AG09309 (cell line): Measurements from ENCODE around the gene CETN1.

Source experiments
- DNase-seq: peaks from one replicate; pipeline ENCODE4 v3.0.0-alpha.2; 2010; ENCODE audit warnings: low read depth
- H3K4me3 ChIP-seq: 2 replicates; pipeline ENCODE4 v1.5.1; 2011; ENCODE audit warnings: mild to moderate bottlenecking, low read depth, low read length, moderate library complexity; ENCODE audit not compliant: control insufficient read depth
- CTCF ChIP-seq: IDR thresholded peaks from 2 replicates; pipeline ENCODE4 v1.5.1; 2011; ENCODE audit warnings: mild to moderate bottlenecking, low read depth, low read length, inconsistent platforms; ENCODE audit not compliant: insufficient read depth, control insufficient read depth; ENCODE audit errors: missing control alignments

The CETN1 gene

DNA sequence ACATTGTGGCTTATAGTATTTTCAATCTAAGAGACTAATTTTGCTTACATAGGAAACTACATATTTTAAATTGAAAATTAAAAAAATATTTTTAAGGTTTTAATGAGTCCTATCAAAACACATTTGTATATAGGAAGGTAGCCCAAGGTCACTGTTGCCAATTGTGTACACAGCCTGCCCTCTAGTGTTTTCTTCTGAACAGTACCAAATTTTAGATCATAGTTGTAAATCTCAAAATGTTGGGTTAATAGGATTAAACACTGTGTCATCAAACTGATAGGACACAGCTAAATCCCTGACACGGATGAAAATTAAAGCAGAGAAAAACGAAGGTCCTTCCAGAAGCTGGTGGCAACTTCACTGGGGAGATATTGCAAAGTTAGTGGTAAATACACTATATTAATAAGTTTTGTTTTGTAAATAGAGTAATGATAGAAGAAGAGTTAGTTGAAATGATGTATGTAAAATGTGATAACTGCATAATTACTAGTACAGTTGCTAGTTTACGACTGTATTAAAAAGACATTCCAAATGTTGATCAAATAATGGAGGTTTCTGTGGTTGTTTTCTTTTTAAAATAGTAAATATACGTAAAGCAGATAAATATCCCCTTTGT is 36.3 kb downstream of the CETN1 start:
- TF ChIP-seq CTCF, result peak; percentile 69
- H3K4me3 ChIP-seq, result no peak overlapping the region
- no peak for DNase-seq

GRCh38 chr18:617970-618504 is 37.9 kb downstream of the CETN1 start:
- DNase-seq, result no peak
- H3K4me3 ChIP-seq, result no peak overlapping the region
- TF ChIP-seq CTCF, result no peak

DNA sequence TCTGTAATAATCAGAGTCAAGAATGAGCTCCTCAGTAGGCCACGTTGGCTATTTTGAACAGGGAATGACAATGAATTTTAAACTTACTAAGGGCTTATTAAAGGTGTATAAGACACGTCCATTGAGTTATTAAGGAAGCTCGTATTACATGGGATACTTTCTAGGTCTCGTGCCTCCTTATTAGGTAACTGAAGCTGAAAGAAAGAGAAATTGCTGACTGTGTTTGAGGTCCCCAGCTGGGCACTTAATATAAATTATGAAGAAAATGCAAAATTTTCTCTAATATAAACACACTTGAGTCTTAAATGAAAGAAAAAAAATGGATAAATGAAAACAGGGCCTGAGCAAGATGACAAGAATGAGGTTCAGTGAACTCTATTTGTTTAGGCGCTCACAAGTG is 38.4 kb downstream of the CETN1 start:
- DNase-seq, result no peak
- H3K4me3 ChIP-seq, result no peak overlapping the region
- no peak for TF ChIP-seq CTCF

DNA sequence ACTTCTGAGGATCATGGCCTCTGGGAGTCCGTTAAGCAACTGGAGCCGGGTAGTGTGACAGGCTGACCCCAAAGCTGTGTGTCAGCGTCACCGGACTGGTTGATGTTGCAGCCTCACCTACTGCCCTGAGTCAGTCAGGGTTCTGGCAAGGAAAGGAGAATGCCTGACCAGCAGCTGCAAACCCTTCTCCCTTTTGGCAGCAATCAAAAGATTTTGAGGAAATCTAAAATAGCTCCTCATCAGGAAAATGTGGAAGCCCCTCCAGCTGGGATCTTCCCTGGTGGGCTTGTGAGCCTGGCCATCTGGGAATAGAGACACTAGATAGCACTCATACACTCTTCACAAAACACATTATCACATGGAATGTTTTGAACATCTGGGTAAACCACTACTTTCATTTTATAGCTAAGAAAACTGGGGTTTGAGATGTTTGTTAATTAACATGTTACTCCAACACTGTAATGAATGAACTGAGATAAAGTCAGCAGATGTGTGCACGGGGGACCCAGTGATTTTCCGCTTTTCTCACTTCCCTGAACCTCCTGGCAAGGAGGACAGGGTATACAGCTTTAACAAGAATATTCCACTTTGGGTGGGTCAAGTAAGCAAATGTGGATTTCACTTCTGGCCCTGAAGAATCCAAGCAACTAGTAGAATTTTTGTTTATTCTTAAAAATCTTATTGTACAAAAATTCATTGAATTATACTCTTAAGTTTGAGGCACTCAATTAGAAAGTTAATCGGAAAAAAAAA is 41.3 kb downstream of the CETN1 start:
- no peak for TF ChIP-seq CTCF
- DNase-seq, result no peak
- no peak overlapping the region for H3K4me3 ChIP-seq

- no peak for DNase-seq
- no peak overlapping the region for H3K4me3 ChIP-seq
- TF ChIP-seq CTCF, result no peak
These were observed 42.1 kb downstream of the CETN1 start for GRCh38 chr18:622289-622688.

- H3K4me3 ChIP-seq, result no peak overlapping the region
- peak; percentile 80 for TF ChIP-seq CTCF
- DNase-seq, result peak; percentile 40
These were observed 43.8 kb downstream of the CETN1 start for GRCh38 chr18:623761-624620.
